CD4-positive, alpha-beta T cell treated with Interleukin-6 at 100 ng/mL for 8 hours (primary cell): Measurements from ENCODE around the gene POMC.
"Not testable (repeated sequence)": the region's sequence is repeated elsewhere in the genome, so short reads cannot be mapped to it uniquely, and the experiment has no call there.

Experiments used
- DNase-seq: peaks from one replicate; pipeline ENCODE4 v3.0.0-alpha.2; 2020; ENCODE audit warnings: mixed read lengths, low spot score

The POMC gene

DNA sequence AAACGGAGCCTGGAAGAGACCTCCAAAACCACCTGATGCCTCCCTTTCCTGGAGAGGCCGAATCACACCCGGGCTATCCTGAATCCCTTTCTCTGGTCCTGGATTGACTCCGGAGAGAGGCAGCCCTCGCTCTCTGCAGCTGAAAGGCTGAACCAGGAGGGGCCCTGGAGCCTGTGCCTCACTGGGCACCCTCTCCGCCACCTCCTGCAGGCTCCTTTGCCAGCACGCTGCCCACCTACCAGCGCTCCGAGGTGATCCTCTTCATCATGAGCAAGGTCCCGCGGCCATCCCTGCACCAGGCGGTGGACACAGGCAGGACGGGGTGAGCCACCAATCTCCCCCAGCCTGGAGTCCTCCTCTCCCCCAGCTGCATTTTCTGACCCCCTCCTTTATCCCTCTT is 35.7 kb downstream of the POMC start:
- DNase-seq, result no peak

DNA sequence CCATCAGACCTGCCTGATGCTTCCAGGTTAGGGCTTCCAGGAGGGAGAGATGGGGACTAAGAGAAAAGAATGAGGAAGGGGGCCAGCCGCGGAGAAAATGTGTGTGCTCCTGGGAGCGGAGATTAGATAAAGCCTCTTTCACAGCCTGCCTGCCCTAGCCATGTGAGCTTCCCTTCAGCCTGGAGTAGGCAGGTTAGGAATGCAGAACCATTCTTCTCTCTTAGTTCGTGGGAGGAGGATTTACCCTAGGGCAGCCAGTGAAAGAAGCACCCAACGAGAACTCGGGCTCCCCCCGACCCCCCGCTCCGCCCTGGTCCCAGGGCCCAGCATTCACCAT is 36.1 kb downstream of the POMC start:
- DNase-seq, result no peak

DNA sequence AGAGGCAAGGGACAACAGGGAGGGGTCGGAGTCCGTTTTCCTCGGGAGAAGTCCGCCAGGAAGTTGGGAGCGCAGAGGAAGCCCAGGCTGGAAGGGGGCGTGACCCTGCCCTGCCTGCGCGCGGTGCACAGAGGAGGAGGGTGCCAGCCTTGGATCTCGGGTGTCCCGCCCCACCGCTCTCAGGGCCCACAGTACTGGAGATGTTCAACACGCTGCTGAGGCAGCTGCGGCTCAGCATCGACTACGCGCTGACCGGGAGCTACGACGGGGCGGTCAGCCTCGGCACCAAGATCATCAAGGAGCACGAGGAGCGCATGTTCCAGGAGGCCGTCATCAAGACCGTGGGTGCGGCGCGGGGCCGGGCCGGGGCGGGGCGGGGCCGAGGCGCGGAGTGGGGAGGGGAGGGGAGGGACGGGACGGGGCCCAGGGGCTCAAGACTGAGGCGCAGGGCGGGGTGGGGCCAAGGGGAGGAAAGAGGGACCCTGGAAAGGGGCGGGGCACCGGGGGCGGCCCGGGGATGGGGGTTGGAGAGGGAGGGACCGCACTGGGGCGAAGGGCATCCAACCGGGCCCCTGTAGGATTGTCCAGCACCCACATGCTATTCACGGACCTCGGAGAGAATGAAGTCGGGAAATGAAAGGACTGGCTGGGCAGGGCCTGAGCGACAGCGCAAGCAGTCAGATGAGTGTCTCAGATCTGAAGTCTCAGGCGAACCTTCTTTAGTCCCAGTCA is 36.6 kb downstream of the POMC start:
- no peak for DNase-seq

DNA sequence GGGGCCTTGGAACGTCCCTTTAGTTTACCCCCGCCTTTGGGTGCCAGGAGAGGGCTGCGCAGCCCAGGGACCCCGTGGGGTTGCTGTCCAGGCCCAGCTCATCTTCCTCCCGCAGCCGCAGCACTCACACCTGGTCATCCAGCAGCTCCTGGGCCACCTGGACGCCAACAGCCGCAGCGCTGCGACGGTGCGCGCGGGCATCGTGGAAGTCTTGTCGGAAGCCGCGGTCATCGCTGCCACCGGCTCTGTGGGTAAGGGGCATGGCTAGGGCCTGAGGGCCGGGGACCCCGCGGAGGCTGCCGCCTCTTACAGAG is 37.2 kb downstream of the POMC start:
- DNase-seq, result no peak

DNA sequence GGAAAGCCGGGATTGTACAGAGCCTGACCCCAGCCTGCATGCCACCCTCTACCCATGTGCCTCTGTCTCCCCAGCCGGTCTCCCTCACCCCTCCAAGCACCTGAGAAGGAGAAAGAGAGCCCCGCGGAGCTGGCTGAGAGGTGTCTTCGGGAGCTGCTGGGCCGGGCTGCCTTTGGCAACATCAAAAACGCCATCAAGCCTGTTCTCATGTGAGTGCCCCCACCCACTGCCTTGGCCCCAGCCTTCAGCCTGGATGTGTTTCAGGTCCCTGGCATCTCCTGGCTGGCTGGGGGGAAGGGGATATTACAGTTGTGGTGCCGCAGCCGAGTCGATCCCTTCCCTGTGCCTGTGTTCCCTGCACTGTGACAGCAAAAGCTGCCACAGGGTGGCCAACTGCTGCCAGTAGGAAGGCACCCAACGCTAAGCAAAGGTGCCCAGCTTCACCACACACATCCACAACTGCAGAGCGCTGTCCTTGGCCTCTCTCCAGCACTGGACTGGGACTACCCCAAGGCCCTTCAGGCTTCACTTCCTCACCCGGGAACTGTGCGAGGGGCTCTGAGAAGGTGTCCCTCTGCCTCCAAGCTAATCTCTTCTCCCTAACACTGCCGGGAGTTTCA is 38.4 kb downstream of the POMC start:
- no peak for DNase-seq

DNA sequence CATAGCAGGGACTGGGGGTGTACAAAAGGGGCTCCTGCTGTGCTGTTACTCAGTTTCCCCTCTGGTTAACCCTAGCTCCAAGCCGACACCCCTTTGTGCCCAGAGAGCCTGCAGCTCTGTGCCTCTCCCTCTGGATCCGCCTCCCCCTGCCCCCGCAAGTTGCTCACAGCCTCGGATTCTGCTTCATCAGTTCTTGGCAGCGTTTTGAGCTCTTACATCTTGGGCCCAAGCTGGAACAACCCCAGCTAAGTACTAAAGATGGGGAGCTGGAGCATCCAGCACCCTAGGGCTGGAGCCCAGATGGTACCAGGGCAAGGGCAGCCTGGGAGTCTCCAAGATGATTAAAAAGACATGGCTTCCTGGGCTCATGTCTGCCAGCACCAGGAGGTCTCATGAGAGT is 40.7 kb downstream of the POMC start:
- DNase-seq, result no peak

DNA sequence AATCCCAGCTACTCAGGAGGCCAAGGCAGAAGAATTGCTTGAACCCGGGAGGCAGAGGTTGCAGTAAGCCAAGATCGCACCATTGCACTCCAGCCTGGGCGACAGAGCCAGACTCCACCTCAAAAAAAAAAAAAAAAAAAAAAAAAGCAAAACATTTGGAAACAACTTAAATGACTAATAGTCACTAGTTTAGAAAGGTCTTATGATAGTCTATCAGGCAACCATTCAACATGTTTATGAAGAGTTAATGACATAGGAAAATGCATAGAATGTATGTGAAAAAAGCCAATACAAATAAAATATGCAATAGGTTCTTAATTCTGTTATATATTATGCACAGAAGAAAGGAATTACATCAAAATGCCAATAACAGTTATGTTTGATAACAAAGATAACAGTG is 41.3 kb downstream of the POMC start:
- DNase-seq, result not testable (repeated sequence)

DNA sequence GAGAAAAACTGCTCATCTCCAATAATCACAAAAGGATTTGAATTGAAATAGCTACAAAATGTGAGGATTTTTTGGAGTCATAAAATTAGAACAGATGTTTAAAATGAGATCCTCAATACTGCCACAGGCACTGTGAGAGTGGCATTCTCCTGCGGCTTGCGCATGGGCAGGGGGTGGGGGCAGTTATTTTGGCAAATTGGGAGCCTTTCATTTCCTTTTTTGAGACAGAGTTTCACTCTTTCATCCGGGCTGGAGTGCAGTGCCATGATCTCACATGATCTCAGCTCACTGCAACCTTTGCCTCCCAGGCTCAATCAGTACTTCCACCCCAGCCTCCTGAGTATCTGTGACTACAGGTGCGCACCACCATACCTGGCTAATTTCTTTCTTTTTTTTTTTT is 42.4 kb downstream of the POMC start:
- DNase-seq, result no peak

DNA sequence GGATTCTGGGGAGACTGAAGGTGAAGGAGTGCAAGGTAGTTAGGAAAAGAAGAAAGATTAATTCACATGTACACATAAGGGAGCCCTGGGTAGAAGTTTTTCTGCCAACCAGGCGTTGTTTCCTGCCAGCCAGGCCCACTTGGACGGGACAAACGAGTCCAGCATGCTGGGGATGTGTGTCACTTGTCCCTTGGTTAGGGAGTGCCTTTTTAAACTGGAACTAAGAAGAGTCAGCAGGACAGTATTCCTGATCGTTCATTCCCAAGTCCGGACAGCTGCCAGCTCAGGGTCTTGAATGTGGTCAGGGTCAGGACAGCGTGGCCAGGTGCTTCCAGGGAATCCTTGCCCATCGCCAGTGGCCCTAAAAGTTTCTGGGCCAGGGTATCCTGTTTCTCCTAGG is 43.2 kb downstream of the POMC start:
- DNase-seq, result no peak

DNA sequence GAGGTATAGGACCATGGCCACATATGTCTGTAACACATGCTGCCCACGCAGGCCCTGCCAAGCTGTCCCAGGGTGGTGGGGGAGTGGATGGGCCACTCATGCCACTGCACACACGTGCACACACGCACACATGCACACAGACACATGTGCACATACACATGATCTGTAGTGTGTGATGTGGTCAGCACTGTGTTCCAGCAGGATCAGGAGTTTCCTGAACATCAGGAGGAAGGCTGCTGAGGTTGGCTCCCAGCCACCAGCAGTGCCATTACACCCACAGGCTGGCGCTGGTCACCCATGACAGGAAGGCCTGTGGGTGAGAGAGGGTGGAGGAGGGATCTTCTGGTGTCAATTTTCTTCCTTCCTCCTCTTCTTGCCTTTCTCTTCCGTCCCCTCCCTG is 44.7 kb downstream of the POMC start:
- DNase-seq, result no peak

DNA sequence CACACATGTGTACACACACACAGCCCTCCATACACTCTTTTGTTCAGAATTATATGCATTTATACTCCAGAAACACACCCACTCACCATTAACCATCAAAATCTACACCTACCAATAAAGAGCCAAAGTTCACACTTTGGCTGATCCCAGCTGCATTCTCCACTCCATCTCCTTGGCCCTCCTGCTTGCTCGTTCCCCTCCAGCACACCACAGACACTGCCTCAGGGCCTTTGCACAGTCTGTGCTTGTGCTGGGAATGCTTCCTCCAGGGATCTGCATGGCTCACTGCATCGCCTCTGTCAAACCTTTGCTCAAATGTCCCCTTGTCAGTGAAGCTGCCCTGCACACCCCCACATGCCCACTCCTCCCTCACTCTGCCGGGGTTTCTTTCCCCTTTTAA is 46.0 kb downstream of the POMC start:
- DNase-seq, result no peak

DNA sequence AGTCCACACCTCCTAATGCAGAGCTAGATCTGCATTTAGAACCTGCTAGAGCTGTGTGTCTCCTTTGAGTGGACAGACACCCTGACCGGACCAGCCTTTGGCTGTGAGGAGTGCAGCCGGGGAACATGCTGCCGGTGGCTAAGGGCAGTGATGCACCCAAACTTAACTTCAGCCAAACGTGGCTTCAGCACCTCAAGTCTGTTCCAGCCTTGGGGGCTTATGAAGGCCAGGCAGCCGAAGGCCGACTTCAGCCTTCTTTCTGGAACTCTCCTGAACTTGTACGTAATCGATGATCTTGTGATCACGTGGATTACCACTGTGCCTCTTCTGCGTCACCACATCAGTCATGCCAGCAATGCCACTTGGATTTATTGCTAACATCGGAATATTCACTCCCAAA is 49.1 kb downstream of the POMC start:
- DNase-seq, result no peak

DNA sequence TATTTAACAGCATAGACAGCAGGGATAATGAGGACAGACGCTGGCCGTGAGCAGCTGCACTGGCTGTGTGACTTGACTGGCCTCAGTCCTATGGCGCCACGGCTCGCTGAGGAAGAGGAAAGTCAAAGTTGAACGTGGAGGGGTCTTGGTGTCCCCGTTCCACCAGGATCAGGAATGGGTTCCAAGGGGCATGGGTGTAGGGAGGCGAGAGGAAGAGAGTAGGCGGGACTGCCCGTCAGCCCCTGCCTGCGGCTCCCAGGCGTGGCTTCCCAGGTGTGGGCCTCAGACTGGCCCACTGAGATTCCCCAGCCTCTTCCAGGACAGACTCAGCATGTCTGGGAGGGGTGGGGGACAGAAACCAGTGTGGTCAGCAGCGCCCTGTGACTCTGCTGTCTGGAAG is 51.4 kb downstream of the POMC start:
- DNase-seq, result no peak

DNA sequence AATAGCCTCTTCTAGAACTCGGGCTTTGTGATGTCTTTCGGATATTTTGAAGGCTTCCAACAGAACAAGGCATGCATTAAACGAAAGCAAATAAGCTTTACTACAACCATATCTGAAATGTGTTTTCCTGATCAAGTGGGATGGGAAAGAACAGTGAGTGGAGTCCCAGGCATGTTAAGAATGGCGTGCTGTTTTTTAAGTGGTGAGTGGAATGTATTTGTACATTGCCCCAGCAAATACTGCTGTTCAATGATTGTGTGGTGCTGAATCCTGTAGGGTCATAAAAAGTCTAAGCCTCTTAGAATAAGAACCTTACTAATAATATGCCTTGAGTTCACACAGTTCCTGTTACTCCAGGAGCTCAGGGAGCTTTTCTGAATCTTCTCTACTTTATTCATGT is 52.5 kb downstream of the POMC start:
- DNase-seq, result no peak

DNA sequence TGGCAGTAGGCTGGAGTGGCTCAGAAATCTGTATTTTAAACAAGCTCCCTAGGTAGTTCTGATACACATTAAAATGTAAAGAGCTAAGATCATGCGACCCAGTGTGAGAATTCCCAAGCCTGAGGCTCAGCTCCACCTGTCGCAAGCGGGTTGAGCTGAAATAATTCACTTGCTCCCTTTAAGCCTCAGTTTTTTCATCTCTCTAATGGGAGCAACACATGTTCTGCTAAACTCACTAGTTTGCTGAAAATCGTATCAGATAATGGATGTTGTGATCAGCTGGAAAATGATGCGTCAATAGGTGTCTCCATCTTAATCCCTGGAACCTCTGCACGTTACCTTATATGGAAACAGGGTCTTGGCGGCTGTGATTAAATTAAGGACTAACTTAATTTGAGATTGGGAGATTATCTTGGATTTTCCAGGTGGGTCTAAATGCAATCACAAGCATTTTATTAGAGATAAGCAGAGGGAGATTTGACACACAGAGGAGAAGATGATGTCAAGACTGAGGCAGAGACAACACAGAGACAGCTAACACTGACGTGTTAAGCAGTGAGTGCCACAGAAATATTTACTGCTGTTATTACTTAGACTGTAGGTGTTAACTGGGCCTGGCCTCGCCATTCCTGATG is 53.0 kb downstream of the POMC start:
- DNase-seq, result no peak

DNA sequence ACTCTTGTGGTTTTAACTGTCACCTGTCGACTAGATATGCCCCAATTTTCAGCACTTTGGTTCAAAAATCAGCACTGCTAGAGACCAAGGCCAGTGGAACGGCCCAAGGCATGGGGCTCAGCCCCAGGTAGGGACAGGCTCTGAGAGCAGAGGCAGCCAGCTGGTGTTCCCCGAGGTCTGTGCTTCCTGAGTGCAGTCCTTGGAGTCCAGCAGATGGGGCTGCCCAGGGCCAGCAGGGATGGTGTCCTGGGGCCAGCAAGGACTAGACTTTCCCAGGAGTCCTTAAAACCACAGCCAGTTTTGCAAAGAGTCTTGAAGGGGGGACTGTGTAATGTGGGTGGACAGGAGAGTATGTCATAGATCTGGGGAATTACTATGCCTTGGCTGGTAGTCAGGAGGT is 56.3 kb downstream of the POMC start:
- no peak for DNase-seq
